GM18517 (cell line): ENCODE measurements around the gene DPYSL3.
"Not testable (repeated sequence)": the region's sequence is repeated elsewhere in the genome, so short reads cannot be mapped to it uniquely, and the experiment has no call there.

ENCODE experiments used
- ATAC-seq: cut with Tn5 transposase; IDR thresholded peaks from one replicate; pipeline ENCODE4 v1.9.1; 2021; ENCODE audit warnings: mild to moderate bottlenecking, moderate library complexity; ENCODE audit not compliant: unreplicated experiment

Gene DPYSL3

DNA sequence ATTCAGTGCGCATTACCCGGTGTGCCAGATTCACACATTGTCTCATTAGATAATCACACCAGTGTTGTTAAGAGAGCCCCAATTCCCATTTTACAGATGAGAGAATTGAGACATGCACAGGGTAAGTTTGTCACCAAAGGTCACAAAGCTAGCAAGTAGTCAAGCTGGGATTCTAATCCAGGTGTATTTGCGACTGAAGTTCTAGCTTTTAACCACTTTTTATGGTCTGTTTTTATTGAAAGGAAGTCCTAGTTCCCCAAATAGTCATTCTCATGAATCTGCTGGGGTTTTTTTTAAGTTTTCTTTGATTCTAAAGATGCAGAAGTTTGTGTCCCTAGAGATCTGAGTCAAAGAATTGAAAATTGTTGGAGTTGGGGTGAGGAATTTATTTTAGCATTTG is 136.5 kb downstream of the DPYSL3 start:
- no peak for ATAC-seq

DNA sequence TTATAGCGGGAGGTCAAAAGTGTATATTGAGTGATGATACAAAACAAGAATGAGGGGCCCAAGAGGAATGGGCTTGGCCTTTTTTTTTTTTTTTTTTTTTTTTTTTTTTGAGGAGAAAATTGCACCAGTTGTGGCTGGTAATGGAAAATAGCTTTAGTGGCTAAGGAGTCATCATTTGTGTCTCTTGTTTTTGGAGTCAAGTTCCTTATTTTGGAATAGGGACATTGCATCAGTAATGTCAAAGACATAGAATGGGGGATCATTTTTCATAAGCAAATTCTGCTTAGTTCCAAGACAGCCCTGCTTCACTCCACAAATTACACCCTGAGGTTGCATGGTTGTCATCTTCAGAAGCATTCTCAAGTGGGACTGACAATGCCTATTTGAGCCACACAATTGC is 137.7 kb downstream of the DPYSL3 start:
- ATAC-seq: no peak

GRCh38 chr5:147371290-147371689 is 138.6 kb downstream of the DPYSL3 start:
- ATAC-seq: no peak

- no peak for ATAC-seq
Measured at GRCh38 chr5:147369742-147370374, 140.0 kb downstream of the DPYSL3 start.

GRCh38 chr5:147367381-147367780 is 142.5 kb downstream of the DPYSL3 start:
- ATAC-seq: not testable (repeated sequence)

DNA sequence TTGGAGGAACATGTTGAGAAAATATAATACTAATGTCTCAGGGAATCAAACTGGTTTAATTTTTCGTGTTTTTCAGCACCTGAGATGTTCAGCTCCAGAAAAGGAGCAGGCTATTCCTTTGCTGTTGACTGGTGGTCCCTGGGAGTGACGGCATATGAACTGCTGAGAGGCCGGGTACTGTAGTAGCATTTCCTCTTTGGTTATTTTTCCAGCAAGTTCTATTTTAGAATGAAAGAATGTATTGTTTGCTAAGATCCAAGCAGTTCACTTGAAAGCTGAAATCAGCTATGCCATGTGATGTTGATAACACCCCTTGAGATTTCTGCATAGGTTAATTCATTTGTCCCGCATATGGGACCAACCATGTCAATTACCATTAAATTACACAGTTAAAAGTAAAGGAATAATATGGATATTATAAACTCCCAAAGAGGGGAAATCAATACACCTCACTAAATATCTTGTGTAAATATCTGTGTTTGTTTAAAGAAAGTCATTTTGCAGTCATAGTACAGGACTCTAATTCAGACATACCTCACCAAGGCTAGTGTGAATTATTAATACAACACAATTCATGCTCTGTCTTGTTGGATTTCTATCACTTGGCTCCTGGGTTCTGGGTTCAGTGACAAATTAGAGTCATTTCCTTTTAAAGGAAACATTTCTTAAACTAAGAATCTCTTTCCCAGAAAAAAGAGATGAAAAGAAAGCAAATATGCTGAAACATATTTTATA is 148.3 kb downstream of the DPYSL3 start:
- ATAC-seq: no peak

- no peak for ATAC-seq
Measured at GRCh38 chr5:147360816-147361215, 149.1 kb downstream of the DPYSL3 start.

- no peak for ATAC-seq
Measured at GRCh38 chr5:147359581-147359980, 150.3 kb downstream of the DPYSL3 start.

DNA sequence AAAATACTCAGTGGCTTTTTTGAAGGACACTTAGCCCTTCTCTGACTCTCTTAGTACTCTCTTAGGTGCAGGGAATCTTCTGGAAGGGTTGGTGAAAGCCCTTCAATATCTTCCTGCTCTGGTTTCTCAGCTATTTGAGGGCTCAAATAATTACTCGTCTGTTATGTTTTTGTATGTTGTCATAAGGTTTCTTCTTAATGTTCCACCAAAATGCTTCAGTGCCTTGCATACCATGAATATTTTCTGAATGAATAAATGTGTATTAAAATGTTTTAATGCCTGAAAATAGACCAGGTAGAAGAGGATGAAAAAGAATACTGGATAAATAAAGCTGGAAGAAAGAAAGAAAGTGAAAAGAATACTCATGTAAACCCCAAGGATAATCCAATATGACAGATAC is 150.8 kb downstream of the DPYSL3 start:
- no peak for ATAC-seq

- ATAC-seq: no peak
Measured at GRCh38 chr5:147349241-147349640, 160.6 kb downstream of the DPYSL3 start.

GRCh38 chr5:147348451-147348850 is 161.4 kb downstream of the DPYSL3 start:
- ATAC-seq: no peak

DNA sequence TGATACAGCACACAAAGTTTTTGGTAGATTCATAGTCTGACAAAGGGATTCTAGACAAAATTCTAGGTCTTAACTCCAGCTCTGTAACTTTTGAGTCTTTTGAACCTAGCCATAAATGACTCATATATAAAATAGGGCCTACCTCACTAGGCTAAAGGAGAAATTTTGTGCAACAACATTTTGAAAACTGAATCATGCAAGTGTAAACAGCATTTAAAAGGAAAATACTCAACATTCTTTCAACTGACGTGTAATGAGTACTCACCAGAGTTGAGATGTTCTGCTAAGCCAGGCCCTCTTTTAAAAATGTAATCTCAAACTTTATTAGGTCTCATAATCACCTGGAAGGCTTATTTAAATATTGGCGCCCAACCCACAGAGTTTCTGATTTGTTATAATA is 161.8 kb downstream of the DPYSL3 start:
- no peak for ATAC-seq

GRCh38 chr5:147346006-147346561 is 163.8 kb downstream of the DPYSL3 start:
- no peak for ATAC-seq

GRCh38 chr5:147344861-147345260 is 165.0 kb downstream of the DPYSL3 start:
- no peak for ATAC-seq

DNA sequence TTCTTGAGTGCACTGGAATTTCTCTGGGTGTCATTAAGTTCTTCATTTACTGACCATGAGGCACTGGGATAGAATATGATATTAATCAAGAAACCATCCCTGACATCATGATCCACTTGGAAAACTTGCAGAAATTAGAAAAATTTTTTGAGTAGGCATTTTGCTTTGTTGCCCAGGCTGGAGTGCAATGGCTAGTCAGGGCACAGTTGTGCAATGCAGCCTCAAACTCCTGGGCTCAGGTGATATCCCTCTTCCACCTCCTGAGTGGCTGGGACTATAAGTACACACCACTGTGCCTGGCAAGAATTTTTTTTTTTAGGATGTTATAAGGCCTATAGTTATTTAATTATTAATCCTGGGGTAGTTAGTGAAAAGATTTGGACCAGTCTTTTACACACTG is 168.5 kb downstream of the DPYSL3 start:
- ATAC-seq: no peak

- ATAC-seq: no peak
Measured at GRCh38 chr5:147340941-147341340, 168.9 kb downstream of the DPYSL3 start.
